Hematopoietic multipotent progenitor cell treated with erythropoietin and hydrocortisone succinate and interleukin-3 and kit ligand, for 15 days (in vitro differentiated cells): ENCODE results near the gene PARVA.
"Not testable (repeated sequence)": the region's sequence is repeated elsewhere in the genome, so short reads cannot be mapped to it uniquely, and the experiment has no call there.

Experiments
- DNase-seq: peaks from one replicate; pipeline ENCODE4 v3.0.0-alpha.2; 2015; ENCODE audit warnings: low spot score

PARVA gene, protein sequence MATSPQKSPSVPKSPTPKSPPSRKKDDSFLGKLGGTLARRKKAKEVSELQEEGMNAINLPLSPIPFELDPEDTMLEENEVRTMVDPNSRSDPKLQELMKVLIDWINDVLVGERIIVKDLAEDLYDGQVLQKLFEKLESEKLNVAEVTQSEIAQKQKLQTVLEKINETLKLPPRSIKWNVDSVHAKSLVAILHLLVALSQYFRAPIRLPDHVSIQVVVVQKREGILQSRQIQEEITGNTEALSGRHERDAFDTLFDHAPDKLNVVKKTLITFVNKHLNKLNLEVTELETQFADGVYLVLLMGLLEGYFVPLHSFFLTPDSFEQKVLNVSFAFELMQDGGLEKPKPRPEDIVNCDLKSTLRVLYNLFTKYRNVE

DNA sequence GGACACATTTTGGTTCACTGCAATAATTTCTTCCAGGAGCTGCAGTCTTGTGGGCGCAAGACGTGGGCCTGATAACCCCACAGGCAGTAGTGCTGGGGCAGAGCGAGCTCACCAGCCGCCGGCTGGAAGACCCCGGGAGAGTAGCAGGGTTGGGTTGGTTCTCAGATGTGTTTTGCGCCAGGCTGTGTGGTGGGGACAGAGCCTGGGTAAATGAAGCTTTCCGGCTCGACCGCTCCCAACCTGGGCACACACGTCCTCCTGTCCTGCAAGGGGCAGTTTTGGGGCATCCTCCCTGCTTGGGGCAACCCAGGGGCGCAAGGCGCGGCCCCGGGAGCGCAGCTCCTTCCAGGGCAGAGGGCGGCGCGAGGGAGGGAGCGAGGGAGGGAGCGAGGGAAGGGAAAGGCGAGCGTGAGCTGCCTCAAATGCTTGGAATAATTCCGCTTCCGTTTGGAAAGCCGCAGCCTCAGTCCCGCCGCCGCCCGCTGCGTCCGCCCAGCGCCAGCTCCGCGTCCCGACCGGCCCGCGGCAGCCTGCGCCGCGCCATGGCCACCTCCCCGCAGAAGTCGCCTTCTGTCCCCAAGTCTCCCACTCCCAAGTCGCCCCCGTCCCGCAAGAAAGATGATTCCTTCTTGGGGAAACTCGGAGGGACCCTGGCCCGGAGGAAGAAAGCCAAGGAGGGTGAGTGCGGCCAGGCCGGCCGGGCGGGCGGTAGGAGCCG, at the start of gene PARVA:
Gene PARVA, plus strand, starts transcription at position 466 of the 718 bp plus-strand sequence. Its CDS starts 77 bp downstream, at position 543.
- DNase-seq: no peak

DNA sequence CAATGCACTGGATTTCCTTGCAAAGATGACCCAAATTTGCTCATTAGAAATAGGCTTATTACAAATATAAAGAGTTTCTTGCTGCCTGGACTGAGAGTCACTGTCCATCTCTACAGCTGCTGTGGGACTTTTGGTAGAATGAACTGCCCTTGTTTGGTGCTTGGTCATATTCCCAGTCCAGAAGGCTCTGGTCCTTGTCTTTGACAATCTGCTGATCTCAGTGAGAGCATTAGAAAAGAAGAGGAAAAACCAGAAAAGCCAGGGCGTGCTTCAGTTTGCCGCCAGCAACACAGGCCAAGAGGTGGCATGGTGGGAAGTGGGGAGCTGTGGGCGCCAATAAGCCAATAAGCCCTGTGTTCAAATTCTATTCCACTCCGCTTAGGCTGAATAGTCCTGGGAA, 48.2 kb upstream of the PARVA start:
- DNase-seq: no peak

DNA sequence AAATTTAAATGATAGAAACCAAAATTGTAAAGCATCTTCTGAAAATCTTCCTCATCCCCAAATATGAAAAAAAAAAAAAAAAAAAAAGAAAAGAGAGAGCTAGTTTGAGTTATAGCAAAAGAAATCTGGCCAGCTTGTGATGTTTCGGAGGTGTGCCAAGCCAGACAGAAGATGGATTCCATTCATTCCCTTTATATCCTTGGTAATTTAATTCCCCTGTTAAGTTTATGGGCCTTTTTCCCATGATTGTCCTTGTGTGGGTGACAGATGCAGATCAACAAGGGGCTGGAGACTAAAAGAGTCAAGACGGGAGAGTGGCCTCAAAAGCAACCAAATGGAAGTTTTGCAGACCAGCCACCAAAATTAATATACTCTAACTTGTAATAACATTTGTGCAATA, 47.6 kb upstream of the PARVA start:
- no peak for DNase-seq

DNA sequence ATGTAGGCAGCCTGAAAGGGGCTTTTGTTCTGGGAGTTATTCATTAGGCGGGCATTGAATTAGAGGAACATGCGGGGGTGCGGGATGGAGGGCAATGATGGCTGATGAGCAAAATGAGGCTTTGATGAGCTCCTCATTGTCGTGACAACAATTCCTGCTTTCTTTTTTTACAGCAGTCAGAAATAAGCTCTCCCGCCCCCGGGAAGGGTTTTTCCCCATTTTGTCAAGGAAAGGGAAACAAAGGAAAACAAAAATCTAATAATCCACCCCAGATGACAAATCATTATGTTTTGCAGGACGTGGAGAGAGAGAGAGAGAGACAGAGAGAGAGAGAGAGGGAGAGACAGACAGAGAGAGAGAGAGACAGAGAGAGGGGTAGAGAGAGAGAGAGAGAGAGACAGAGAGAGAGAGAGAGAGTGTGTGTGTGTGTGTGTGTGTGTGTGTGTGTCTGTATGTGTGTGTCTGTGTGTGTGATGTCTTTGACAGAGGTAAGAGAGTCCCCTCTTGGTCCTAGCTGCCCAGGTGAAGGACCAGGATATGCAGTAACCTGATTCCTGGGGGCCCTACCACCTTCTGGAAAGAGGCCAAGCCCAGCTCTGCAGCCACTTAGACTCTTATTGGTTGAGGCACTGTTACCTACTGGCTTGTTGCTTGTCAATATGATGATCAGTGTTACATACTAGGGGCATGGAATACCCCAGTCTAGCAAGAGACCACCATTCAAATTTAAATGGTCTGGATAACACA, 46.7 kb upstream of the PARVA start:
- no peak for DNase-seq

DNA sequence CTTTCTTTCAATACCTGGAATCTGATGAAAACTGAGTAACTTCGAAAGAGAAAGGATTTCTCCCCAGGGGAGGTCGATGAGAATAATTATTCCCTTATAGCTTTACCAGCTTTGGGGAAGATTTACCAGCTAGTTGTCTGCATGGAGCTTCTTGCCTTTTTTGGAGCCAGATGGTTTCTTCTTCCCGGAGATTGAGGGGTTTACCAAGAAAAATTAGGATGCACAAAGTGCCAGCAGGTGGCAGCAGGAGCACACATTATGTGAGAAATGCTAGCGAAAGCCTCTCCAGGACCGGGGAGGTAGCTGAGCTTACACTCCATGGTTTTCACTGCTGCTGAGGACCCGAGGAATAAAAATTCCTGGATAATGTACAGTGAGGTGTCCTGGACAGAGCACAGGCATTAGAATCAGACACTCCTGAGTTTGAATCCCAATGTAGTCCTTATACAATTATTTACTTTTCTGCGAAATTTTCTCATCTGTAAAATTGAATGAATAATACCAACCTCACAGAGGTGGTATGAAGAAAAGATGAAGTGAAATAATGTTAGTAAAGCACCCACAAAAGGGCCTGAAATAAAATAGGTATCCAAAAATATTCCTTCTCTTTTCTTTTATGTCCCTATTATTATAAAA, 46.0 kb upstream of the PARVA start:
- peak; percentile 53 for DNase-seq

DNA sequence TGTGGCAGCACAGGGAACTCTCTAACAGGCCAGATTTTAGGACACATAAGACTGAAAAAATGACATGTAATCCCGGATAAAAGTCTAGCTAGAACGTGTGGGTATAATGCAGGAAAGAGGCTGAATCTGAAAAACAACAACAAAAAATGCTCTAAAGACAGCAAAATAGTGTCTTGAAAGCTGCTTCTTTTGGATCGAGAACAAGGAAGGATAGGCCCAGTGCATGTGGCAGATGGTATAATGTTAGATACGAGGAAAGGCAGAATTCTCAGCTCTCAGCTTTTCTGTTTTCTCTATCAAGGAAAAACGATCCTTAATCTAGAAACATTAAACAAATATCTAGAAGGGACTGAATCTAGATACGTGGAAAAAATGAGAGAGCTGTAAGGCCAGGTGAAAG, 33.8 kb upstream of the PARVA start:
- no peak for DNase-seq

DNA sequence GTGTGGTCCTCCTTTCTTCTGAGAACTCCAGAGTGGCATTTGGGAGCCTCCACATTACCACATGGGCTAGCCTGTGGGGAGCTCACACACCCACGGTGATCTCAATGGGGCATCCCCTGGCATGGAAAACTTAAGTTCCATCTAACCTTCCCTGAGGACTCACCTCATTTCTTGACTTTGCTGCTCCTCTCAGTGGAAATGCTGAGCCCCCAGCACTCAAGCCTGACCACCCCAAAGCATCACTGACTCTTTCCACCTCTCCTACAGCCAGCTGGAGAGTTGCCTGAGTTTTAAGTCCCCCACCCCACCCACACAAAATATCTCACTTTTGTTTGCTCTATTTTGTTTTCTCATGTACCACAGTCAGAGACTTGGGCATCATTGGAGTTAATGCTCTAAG, 23.8 kb upstream of the PARVA start:
- DNase-seq: no peak

DNA sequence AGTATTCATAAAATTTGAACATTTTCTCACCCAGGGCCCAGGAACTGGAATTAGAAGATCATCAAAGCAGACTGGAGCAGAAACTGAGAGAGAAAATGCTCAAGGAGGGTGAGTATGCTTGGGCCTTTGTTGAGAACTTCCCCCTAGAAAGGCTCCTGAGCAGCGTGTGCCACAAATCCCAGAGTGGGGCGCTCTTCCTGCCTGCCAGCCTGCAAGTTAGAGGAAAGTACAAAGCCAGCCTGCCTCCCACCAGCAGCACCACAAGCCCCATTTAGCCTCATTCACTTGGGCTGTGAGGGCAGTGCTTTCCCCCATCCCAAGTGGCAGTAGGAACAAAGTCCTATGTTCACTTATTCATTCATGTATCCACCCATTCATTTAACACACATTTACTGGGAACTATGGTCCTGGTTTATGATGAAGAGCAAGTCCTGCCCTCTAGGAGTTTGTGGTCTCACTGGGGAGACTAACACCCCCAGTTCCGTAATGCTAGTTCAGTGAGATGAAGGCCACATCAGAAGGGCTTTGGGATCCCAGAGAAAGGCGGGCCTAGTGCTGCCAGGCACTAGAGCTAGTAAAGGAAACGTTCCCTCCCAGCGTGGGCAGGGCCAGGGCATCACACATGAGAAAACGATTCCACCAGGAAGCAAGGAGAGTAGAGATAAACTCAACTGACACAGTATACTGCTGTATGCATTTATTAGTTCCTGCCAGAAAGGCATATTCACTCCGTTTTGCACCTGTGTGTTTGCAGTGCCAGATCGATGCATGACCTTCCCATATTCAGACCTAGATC, 22.4 kb upstream of the PARVA start:
- no peak for DNase-seq

DNA sequence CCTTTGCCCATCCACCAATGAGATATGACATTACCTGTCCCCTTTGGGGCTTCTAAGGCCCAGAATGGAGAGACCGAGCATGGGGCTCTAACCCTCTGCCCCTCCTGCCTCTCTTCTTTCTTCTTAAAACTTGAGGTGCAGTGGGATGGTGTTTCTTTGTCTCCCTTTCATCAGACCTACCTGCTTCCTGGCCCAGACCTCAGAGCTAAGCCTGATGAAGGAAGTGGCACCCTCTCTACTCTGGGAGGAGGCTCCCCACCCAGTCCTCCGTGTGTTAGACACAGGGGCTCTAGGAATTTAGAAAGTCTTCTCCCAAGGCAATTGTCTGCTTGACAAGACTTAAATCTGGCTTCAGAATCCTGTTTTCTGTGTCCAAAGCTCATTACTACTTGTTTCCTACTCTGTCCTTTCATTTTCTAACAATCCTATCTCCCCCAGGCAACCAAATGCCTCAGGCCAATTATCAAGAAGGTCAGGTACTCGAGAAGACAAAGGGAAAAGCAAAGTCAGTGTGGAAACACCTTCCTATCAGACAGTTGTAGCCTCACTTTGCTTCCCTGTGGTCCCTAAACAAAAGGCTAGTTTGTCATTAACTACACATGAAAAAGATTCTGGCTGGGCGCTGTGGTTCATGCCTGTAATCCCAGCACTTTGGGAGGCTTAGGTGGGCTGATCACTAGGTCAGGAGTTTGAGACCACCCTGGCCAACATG, 20.3 kb upstream of the PARVA start:
- no peak for DNase-seq

DNA sequence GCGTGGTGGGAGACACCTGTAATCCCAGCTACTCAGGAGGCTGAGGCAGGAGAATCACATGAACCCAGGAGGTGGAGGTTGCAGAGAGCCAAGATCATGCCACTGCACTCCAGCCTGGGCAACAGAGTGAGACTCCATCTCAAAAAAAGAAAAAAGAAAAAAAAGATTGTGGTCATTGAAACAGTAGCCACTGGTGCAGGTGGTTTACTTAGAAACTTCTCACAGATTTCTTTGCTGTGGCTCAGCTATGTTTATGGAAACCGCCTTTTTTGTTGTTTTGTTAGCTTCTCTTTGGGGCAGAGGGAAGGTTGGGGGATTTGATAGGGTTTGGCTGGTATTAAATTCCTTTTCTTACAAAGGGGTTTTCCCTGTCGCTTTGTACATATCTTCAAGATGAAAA, 19.7 kb upstream of the PARVA start:
- DNase-seq: not testable (repeated sequence)

DNA sequence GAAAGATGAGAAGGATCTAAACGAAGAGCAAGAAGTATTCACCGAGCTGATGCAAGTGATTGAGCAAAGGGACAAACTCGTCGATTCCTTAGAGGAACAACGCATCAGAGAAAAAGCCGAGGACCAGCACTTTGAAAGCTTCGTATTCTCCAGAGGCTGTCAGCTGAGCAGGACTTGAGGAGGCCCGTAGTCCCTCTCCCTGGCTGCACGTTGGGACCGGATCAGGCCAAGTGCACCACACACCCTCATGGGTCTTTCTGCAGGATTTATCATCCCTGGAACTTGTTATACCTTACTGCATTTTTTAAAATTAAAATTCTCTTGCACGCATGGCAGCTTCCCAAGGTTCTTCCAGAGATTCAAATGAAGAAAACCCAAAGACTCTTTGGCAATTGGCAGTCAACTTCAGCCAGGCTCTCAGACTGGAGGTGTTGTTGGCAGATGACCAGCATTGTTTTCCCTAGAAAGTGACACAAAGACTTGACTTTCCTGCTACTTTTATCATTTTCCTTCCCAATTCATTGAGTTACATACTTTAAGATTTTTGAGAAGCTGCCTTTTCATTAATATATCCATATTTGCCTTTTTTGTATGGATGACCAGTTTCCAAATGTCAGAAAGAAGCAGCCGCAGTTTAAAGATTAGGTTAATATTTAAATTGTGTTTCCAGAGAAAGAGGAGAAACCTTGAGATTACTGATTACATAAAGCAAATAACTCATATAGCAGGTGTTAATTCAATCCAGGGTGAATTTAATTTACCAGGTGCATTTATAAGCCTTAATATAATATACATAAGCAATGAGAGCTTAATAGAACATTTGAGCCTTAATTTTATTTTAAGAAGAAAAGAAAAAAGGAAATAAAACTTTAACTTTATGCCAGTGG, 18.8 kb upstream of the PARVA start:
- DNase-seq: no peak

DNA sequence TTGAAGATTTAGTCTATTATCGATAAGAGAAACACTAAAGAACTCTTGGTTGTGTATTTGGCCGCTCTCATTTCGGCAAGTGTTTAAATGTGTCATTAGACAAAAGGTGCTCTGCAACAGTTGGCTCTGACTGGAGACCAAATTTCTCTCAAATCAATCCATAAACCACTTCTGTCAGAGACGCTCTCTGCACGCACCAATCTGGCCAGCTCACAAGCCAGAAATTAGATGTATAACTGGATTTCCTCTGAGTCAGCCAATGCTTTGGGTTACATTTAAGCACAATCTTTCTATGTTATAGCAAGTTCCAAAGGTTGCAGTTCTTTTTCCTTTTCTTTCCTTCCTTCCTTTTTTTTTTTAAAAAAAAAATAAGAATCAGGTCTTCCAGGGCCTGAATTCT, 17.6 kb upstream of the PARVA start:
- DNase-seq: no peak

DNA sequence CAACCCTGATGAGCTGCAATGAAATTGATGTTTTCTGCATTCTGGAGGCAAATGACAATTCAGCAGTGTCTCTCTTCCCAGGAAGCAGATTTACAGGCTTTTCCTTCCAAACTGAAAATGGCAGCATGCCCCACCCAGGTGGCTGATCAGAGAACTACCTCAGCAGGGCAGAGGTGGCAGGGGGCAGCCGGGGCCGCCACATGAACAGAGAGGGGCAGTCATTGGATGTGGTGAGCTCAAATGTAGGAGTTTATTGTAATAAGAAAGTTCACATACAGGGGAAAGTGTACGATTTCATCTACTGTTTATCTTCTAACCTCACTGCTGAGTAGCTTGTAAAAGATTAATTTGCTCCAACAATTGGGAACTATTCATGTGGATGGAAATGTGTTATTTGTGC, 15.7 kb upstream of the PARVA start:
- DNase-seq: no peak

DNA sequence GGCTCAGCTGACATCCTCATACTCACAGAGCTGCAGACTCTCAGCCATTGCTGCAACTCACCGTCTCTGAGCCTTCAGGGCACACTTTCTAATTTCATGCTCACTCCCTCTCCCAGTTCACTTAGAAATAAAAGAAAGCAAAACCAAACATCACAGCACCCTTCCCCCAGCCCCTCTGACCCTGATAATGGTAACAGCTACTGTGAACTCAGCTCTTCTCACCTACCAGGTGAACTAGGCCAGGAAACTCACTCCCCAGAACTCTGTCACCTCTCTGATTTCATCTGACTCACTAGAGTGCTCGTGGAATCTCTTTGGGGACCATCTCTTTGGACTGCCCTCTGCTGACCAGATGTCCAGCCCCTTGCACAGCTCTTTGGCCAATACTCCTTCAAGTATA, 14.5 kb upstream of the PARVA start:
- no peak for DNase-seq

DNA sequence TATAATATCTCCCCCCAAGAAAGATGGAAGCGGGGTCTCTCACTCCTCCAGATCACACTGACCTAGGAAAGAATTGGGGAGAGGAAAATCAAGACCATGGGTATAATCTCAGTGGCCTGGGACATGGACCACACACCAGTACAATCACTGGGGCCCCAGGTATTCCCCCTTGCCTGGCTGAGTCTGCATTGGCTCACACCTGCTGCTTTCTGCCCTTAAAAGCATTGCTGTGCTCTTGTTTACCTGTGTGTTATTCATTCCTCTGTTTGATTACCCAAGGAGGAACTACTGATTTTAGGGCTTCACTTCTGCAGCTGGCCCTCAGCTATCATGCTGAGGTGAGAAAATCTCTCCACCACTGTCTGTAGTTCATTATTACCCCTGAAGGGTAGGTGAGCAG, 14.0 kb upstream of the PARVA start:
- DNase-seq: no peak

DNA sequence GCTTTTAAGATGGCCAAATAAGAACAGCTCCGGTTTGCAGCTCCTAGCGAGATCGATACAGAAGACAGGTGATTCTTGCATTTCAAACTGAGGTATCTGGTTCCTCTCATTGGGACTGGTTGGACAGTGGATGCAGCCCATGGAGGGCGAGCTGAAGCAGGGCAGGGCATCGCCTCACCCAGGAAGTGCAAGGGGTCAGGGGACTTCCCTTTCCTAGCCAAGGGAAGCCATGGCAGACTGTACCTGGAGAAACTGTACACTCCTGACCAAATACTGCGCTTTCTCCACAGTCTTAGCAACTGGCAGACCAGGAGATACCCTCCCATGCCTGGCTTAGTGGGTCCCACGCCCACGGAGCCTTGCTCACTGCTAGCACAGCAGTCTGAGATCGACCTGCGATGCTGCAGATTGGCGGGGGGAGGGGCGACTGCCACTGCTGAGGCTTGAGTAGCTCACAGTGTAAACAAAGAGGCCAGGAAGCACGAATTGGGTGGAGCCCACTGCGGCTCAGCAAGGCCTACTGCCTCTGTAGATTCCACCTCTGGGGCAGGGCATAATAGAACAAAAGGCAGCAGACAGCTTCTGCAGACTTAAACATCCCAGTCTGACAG, 11.3 kb upstream of the PARVA start:
- not testable (repeated sequence) for DNase-seq

DNA sequence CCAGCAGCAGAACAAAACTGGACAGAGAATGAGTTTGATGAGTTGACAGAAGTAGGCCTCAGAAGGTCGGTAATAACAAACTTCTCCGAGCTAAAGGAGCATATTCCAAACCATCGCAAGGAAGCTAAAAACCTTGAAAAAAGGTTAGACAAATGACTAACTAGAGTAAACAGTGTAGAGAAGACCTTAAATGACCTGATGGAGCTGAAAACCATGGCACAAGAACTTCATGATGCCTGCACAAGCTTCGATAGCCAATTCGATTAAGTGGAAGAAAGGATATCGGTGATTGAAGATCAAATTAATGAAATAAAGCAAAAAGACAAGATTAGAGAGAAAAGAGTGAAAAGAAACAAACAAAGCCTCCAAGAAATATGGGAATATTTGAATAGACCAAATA, 10.3 kb upstream of the PARVA start:
- DNase-seq: not testable (repeated sequence)

DNA sequence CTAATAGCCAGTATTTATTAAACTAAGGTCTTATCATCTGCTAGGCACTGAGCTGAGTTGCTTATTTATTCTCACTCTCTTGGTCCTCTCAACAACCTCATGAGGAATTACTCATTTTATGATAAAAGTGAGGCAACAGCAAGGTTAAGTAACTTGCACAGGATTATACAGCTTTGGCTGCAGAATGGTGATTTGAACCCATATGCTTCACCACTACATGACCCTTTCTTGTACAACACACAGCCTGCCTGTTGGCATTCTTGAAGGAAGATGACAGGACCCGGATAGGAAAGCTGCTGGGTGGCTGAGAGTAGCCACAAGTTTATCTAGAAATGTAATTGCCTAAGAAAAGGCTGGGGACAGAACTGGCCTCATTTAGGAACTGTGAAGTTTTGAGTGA, 5.3 kb upstream of the PARVA start:
- no peak for DNase-seq

DNA sequence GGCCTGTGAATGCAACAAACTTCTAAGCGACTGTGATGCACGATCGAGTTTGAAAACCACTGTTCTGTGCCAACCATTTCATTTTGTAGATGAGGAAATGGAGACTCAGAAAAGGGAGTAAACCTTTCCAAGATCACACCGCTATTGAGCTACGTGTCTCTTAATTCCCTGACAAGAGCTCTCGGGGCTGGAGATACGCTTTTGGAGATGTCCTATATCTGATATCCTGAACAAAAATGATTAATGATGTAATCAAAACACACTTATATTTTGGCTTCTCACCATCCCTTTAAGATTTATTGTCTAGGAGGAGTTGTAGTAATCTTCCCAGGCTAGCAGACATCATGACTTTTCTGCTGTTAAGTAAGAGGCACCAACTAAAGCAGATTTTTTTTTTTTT, 1.7 kb upstream of the PARVA start:
- no peak for DNase-seq
